GM18868 (cell line): Measurements from ENCODE around the gene IRX2.

Source experiments
- ATAC-seq: cut with Tn5 transposase; IDR thresholded peaks from one replicate; pipeline ENCODE4 v1.9.1; 2021; ENCODE audit warnings: mild to moderate bottlenecking, moderate library complexity; ENCODE audit not compliant: unreplicated experiment

The IRX2 gene

DNA sequence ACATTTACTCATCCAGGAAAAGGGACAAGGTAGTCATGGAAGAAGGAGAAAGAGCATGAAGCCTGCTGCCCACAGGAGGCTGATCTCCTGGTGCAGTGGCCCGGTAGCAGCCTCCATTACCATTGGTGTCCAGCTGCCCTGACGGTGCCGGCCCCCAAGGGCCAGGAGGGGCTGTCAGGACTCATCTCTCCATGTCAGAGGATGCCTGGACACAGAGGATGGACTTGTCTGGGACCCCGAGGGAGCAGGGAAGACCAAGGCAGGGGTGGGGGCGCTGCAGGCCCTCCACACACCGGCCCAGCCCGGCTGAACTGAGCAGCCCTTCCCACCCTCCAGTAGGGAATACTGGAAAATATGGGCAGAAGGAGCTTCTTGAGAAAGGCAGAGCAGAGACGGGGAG, 52.2 kb downstream of the IRX2 start:
- ATAC-seq: no peak

DNA sequence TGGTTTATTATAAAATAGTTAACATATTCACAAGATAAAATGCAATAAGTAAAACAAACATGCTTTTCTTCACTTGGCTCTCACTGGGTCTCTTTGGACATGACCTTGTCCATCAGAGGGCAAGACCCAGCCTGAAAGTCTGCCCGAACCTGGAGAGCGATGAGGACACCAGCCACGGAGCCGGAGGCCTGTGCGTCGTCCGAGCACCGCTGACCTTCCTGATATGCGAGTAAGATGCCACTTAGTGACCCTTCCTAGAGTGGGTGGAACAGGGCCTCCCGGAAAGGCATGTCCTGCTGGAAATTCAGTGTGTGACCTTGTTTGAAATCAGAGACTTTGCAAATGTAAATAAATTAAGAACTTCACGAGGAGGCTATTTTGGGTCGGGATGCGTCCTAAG, 52.9 kb downstream of the IRX2 start:
- no peak for ATAC-seq

DNA sequence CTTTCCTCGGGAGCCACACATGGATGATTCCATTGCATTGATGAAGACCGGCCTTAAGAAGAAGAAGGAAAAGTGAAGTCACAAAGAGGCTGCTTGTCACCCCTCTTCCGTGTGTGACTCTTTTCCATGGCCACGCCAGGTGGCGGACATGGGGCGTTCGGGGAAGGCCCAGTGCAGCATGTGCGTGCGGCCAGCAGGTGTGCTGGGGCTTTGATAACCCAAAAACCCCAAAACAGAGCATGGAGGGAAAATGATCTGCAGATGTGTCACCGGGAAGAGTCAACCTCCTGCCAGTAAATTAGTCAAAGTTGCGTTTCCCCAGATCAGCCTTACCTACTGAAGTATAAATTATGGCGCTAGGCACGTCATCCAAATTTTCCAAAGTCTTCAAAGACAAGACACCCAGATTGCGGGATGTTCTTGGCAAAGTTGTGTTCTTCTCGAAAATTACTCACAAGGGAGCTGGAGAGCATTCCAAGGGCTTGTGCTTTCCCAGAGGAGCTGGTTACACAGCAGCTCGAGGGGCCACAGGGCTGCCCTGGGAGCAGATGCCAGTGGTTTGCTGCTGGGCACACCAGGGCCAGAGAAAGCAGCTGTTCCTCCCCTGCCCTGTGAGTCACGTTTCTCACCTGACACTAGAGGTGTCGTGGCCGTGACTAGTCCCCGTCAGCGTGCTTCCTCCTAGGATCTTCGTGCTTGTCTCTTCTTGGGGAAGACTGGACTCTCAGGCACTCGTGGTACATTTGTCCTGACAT, 53.9 kb downstream of the IRX2 start:
- ATAC-seq: no peak

DNA sequence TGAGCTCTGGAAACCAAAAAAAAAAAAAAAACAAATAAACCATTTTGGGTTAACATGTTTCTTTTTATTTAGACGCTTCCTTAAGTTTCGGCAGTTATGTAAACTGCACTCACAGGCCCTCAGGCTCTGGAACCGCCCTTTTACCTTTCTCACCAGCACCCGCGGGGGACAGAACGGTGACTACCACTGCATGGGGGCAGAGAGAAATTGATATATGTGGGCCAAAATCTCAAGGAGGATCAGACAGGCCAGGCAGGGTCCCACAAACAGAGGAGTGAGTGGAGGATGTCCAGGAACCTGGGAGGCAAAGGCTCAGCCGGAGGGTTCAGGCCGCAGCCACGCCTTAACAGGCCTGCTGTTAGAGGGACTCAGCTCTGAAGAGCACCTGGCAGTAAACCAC, 54.4 kb downstream of the IRX2 start:
- ATAC-seq: no peak
